Kidney (tissue), 14 donors: ENCODE data around the gene PPFIBP2. TPM values are rescaled to one million over a fixed set of nuclear protein-coding genes. Genes with fewer than 3 reads are reported as not detected.

Experiments used
- DNase-seq, 5 donors: peaks; one replicate each; pipeline ENCODE4 v3.0.0-alpha.2; 2013 to 2020
- FAIRE-seq: peaks from 2 replicates; lab custom pipeline; 2012; peaks lifted over from hg19 to GRCh38; lab: Jason Lieb, UNC
- H3K27ac ChIP-seq, 2 donors: one replicate each; pipeline ENCODE4 v1.7.0; 2013; ENCODE audit warnings: low read depth in 2 of 2, low read length in 2 of 2, inconsistent platforms in 1 of 2
- H3K27me3 ChIP-seq: one replicate; pipeline ENCODE4 v1.7.1; 2013; ENCODE audit warnings: low read length, inconsistent platforms; ENCODE audit not compliant: control insufficient read depth, insufficient read depth
- H3K36me3 ChIP-seq, 3 donors: one replicate each; pipeline versions ENCODE4 v1.7.0 to v1.7.1; 2013; ENCODE audit warnings: low read length in 3 of 3, control low read depth in 1 of 3, inconsistent platforms in 1 of 3; ENCODE audit not compliant: insufficient read depth in 3 of 3, control insufficient read depth in 2 of 3
- H3K4me1 ChIP-seq, 3 donors: one replicate each; pipeline versions ENCODE4 v1.7.0 to v1.7.1; 2013; ENCODE audit warnings: low read length in 3 of 3, inconsistent platforms in 1 of 3, low read depth in 1 of 3; ENCODE audit not compliant: control insufficient read depth in 2 of 3, insufficient read depth in 2 of 3
- H3K4me3 ChIP-seq, 3 donors: one replicate each; pipeline versions ENCODE4 v1.7.0 to v1.8.1; 2013; ENCODE audit warnings: low read length in 3 of 3, control low read depth in 1 of 3, inconsistent platforms in 1 of 3
- H3K9ac ChIP-seq, 3 donors: one replicate each; pipeline versions ENCODE4 v1.7.0 to v1.7.1; 2013; ENCODE audit warnings: low read length in 3 of 3, control low read depth in 1 of 3, inconsistent platforms in 1 of 3
- H3K9me3 ChIP-seq, 3 donors: one replicate each; pipeline versions ENCODE4 v1.7.0 to v1.7.1; 2013; ENCODE audit warnings: low read length in 3 of 3, control low read depth in 1 of 3, inconsistent platforms in 1 of 3; ENCODE audit not compliant: control insufficient read depth in 2 of 3, insufficient read depth in 1 of 3
- intact Hi-C: fragments of 100-400 bp; cut with DNase I; formaldehyde crosslinking; loops from one replicate; pipeline ENCODE4 v1.11.1; 2022
- polyA plus RNA-seq: library from polyadenylated mRNA; stranded (reverse); fragments of 350-450 nt; fragmentation: Illumina TruSeq; extraction: RNeasy Lipid Tissue Mini Kit (QIAGEN cat#74804); gene quantifications from one replicate; pipeline ENCODE4 v1.2.3, GENCODE V29; 2014; ENCODE audit warnings: low read depth, low replicate concordance; ENCODE audit not compliant: insufficient read depth
- total RNA-seq: library from RNA; stranded (reverse); fragmentation: NEBNext Ultra II Directional; extraction: Animal tissue kit (Norgen Biotek cat#: 25700); gene quantifications from one replicate; pipeline ENCODE4 v1.2.1, GENCODE V29; 2021
- TF ChIP-seq, protein P1 (sequence below): IDR thresholded peaks from 3 replicates; pipeline ENCODE4 v1.5.1; 2012; ENCODE audit warnings: mild to moderate bottlenecking, moderate library complexity, borderline replicate concordance; ENCODE audit not compliant: insufficient read depth; ENCODE audit errors: extremely low read depth
- donor health status: control.
- donor health status: control.
- donor health status: control.
- donor health status: control.
- donor health status: control.
- donor health status: DM: yes; HTN: yes; CAD: no.
- donor health status: Normal renal cell carcinoma (clear cell type).

Gene PPFIBP2
- total and polyA plus RNA-seq, 2 donors from 2014 or later = 31.6 to 44.4 TPM

DNA sequence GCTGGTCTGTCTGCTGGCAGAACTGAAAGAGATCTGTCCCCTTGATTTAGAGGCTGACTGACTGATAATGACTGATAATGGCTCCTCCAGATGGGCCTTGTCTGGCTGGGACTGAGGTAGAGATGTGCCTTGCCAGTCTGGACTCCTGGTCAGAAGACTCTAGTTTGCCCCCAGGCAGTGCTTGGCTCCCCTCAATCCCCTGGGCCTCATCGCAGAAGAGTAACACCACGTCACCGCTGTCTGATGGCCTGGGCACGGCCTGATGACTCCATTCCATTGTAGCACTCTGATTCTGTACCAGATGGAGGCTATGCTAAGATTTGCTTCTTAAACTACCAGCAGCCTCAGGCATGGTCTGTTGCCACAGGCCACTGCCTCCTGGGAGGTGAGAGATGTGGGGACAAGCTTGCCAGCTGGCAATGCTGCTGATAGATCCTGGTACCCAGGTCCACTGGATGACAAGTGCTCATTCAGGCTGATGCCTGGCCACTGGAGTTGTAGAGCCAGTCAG lies 140.5 kb downstream of the PPFIBP2 start:
- Histone ChIP-seq H3K4me3 (no peak overlapping the region), H3K27ac (no peak overlapping the region), H3K27me3 (no peaks in the 10 kb centered on the region), H3K9ac (no peak overlapping the region), H3K4me1 (peaks cover 0 to 2% (median 0%) of the 10 kb centered on the region in 3 donors), H3K9me3 (no peaks in the 10 kb centered on the region), H3K36me3 (peaks cover 0 to 49% (median 29%) of the 10 kb centered on the region in 3 donors)
- intact Hi-C loops = no loop called here
- no peak for FAIRE-seq
- DNase-seq = no peak
- TF ChIP-seq, protein P1, sequence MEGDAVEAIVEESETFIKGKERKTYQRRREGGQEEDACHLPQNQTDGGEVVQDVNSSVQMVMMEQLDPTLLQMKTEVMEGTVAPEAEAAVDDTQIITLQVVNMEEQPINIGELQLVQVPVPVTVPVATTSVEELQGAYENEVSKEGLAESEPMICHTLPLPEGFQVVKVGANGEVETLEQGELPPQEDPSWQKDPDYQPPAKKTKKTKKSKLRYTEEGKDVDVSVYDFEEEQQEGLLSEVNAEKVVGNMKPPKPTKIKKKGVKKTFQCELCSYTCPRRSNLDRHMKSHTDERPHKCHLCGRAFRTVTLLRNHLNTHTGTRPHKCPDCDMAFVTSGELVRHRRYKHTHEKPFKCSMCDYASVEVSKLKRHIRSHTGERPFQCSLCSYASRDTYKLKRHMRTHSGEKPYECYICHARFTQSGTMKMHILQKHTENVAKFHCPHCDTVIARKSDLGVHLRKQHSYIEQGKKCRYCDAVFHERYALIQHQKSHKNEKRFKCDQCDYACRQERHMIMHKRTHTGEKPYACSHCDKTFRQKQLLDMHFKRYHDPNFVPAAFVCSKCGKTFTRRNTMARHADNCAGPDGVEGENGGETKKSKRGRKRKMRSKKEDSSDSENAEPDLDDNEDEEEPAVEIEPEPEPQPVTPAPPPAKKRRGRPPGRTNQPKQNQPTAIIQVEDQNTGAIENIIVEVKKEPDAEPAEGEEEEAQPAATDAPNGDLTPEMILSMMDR = no peak

DNA sequence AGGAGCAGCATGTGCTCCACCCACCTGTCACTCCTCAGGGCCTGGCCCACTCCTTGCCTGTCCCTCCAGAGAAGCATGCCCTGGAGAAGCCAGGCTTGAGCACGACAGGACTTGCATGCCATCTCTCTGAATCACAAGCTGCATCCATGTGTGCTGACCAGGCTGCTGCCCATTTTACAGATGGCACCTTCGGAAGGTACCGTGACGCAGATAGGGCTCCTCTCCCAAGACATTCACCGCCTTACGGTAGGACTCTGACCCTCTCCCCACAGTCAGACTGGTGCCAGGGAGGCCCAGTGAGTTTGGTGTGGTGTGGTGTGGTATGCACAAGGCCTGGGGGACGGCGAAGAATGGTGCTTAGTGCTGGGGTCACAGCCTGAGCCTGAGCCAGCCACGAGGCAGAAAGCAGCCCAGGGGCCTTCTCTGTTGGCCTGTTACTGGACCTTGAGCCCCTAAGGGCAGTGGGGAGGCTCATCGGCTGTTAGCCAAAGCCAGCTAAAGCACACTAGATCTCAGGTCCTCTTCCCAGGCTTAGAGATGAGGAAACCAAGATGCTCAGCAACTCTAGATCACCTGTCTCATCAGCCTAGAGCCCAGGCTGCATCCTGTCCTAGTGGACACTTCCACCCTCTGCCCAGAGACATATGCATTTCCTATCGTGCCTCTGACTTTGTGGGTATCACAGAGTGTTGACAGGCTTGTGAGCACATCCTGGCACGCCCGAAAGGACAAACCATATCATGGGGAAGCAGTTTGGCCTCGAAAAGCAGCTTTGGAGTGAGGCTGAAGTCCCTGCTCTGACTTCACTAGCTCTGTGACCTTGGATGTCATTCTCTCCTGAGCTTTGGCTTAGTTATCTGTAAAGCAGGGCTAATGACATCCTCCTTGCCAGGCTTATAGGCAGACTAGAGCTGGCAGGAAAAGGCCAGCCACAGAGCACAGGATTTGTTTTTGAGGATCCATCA lies 141.7 kb downstream of the PPFIBP2 start:
- intact Hi-C loops = no loop called here
- FAIRE-seq (no peak), DNase-seq (no peak)
- Histone ChIP-seq H3K27me3 (no peaks in the 10 kb centered on the region), H3K9ac (no peak overlapping the region), H3K9me3 (no peaks in the 10 kb centered on the region), H3K4me1 (peaks cover 0 to 2% (median 0%) of the 10 kb centered on the region in 3 donors), H3K4me3 (no peak overlapping the region), H3K27ac (no peak overlapping the region), H3K36me3 (peaks cover 0 to 36% (median 23%) of the 10 kb centered on the region in 3 donors)
- TF ChIP-seq, protein P1 = no peak

DNA sequence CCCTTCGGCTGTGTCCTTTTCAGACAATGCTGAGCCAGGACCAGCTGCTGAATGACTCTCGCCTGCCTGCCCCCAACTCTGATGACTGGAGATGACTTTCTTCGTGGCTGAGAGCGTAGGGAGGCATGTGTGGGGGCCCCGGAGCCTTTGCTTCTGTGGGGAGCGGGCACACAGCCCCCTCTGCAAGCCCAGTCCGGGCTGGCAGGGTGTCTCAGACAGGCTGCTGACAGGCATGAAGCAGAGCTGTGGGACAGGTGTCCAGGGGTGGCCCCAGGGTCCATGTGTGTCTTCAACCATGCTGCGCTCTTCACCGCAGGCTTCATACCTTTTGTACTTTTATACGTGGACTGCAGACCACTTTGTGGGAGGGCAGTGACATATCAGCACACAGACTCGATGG lies 142.9 kb downstream of the PPFIBP2 start:
- DNase-seq = no peak
- FAIRE-seq = no peak
- no peaks in the 10 kb centered on the region for H3K9me3 ChIP-seq
- peaks cover 0 to 2% (median 0%) of the 10 kb centered on the region in 3 donors for H3K4me1 ChIP-seq
- H3K27me3 ChIP-seq = no peaks in the 10 kb centered on the region
- no peak overlapping the region for H3K9ac ChIP-seq
- H3K27ac ChIP-seq = no peak overlapping the region
- intact Hi-C loops = no loop called here
- no peak overlapping the region for H3K4me3 ChIP-seq
- H3K36me3 ChIP-seq = peaks cover 0 to 27% (median 17%) of the 10 kb centered on the region in 3 donors
- TF ChIP-seq, protein P1 = no peak
